ENCODE results near the gene LCE1E.

Gene LCE1E

GRCh38 chr1:152777510-152778137, 8.4 kb upstream of the LCE1E start:
- DNase-seq (ENCODE audit: low read depth in 2 of 2), result no peak

- no peak for DNase-seq (ENCODE audit: low read depth in 2 of 2)
Measured at GRCh38 chr1:152783095-152783494, 3.0 kb upstream of the LCE1E start.

- DNase-seq (ENCODE audit: low read depth in 2 of 2), result no peak
Measured at GRCh38 chr1:152795686-152796085, 9.6 kb downstream of the LCE1E start.

- no peak for DNase-seq (ENCODE audit: low read depth in 2 of 2)
Measured at GRCh38 chr1:152796421-152796820, 10.4 kb downstream of the LCE1E start, which contains the start of gene LCE1D. Gene LCE1D (plus strand): TSS chr1:152796721. CDS start chr1:152797795, 1,074 bp downstream.

- no peak for DNase-seq (ENCODE audit: low read depth in 2 of 2)
Measured at GRCh38 chr1:152801333-152801732, 15.3 kb downstream of the LCE1E start.

- no peak for DNase-seq (ENCODE audit: low read depth in 2 of 2)
Measured at GRCh38 chr1:152806576-152806975, 20.5 kb downstream of the LCE1E start, which contains the start of gene LCE1C. Gene LCE1C (minus strand): TSS chr1:152806651. CDS start chr1:152805478, 1,173 bp downstream.

- no peak for DNase-seq (ENCODE audit: low read depth in 2 of 2)
Measured at GRCh38 chr1:152811050-152811449, 25.0 kb downstream of the LCE1E start.

GRCh38 chr1:152811671-152812070, 25.6 kb downstream of the LCE1E start, which contains the start of gene LCE1B:
Gene LCE1B (plus strand): TSS chr1:152811971. CDS start chr1:152812447, 476 bp downstream.
- no peak for DNase-seq (ENCODE audit: low read depth in 2 of 2)

GRCh38 chr1:152817309-152817708, 31.3 kb downstream of the LCE1E start:
- no peak for DNase-seq (ENCODE audit: low read depth in 2 of 2)

GRCh38 chr1:152823294-152823693, 37.2 kb downstream of the LCE1E start:
- no peak for DNase-seq (ENCODE audit: low read depth in 2 of 2)

GRCh38 chr1:152824964-152825363, 38.9 kb downstream of the LCE1E start:
- DNase-seq (ENCODE audit: low read depth in 2 of 2), result no peak

GRCh38 chr1:152827173-152827572, 41.1 kb downstream of the LCE1E start, which contains the start of gene LCE1A:
Gene LCE1A (plus strand): TSS chr1:152827473. CDS start chr1:152827473, 0 bp downstream.
- no peak for DNase-seq (ENCODE audit: low read depth in 2 of 2)

GRCh38 chr1:152836870-152837269, 50.8 kb downstream of the LCE1E start:
- no peak for DNase-seq (ENCODE audit: low read depth in 2 of 2)
